GM23338 (cell line): Measurements from ENCODE around the gene RAB3GAP2. TPM values are rescaled to one million over a fixed set of nuclear protein-coding genes. Genes with fewer than 3 reads are reported as not detected.

Experiments
- ATAC-seq: fragments of 200-7000 bp; cut with Tn5 transposase; 3 replicates; pipeline ENCODE4 v1.9.1; 2020
- DNase-seq: peaks from one replicate; pipeline ENCODE4 v3.0.0-alpha.2; 2015; ENCODE audit warnings: low spot score
- H2AFZ ChIP-seq: fragments of 200-600 bp; sonication (generic); 2 replicates; pipeline ENCODE4 v1.8.0; 2016; ENCODE audit warnings: antibody characterized with exemption, mild to moderate bottlenecking, moderate library complexity
- H3F3A ChIP-seq: fragments of 200-600 bp; sonication (generic); replicated peaks from 2 replicates; pipeline ENCODE4 v1.8.0; 2017; ENCODE audit warnings: antibody characterized with exemption, mixed run types, low read depth
- H3K27ac ChIP-seq: fragments of 200-600 bp; sonication (generic); 2 replicates; pipeline ENCODE4 v1.6.1; 2016; ENCODE audit warnings: low read depth
- H3K27me3 ChIP-seq: fragments of 200-600 bp; sonication (generic); 2 replicates; pipeline ENCODE4 v1.8.0; 2016; ENCODE audit warnings: mild to moderate bottlenecking, mixed run types, moderate library complexity; ENCODE audit not compliant: insufficient read depth
- H3K36me3 ChIP-seq: fragments of 200-600 bp; sonication (generic); 2 replicates; pipeline ENCODE4 v1.8.0; 2016; ENCODE audit warnings: mild to moderate bottlenecking; ENCODE audit not compliant: insufficient read depth
- H3K4me1 ChIP-seq: fragments of 200-600 bp; sonication (generic); 2 replicates; pipeline ENCODE4 v1.8.0; 2016; ENCODE audit warnings: mild to moderate bottlenecking, moderate library complexity; ENCODE audit not compliant: insufficient read depth
- H3K4me2 ChIP-seq: fragments of 200-600 bp; sonication (generic); 2 replicates; pipeline ENCODE4 v1.7.1; 2017; ENCODE audit warnings: mixed run types
- H3K4me3 ChIP-seq: fragments of 200-600 bp; sonication (generic); 2 replicates; pipeline ENCODE4 v1.6.1; 2016; ENCODE audit warnings: mixed run types
- H3K79me2 ChIP-seq: fragments of 200-600 bp; sonication (generic); replicated peaks from 2 replicates; pipeline ENCODE4 v1.8.0; 2017; ENCODE audit warnings: mild to moderate bottlenecking; ENCODE audit not compliant: insufficient read depth
- H3K9me2 ChIP-seq: fragments of 200-600 bp; sonication (generic); 2 replicates; pipeline ENCODE4 v1.8.0; 2017; ENCODE audit not compliant: insufficient read depth
- H4K20me1 ChIP-seq: fragments of 200-600 bp; sonication (generic); replicated peaks from 2 replicates; pipeline ENCODE4 v1.8.0; 2017; ENCODE audit warnings: mild to moderate bottlenecking; ENCODE audit not compliant: insufficient read depth
- H3K27ac Mint-ChIP-seq: 2 replicates; pipeline ENCODE4 v1.8.0; 2020; ENCODE audit warnings: inconsistent platforms, mild to moderate bottlenecking, moderate library complexity, mixed read lengths
- H3K27me3 Mint-ChIP-seq: 3 replicates; pipeline ENCODE4 v1.8.0; 2022; ENCODE audit warnings: low read depth, mild to moderate bottlenecking, moderate library complexity, mixed read lengths, inconsistent platforms; ENCODE audit not compliant: insufficient read depth, poor library complexity
- H3K36me3 Mint-ChIP-seq: 3 replicates; pipeline ENCODE4 v1.8.0; 2021; ENCODE audit warnings: low read depth, mild to moderate bottlenecking, inconsistent platforms, moderate library complexity, mixed read lengths
- H3K4me1 Mint-ChIP-seq: 3 replicates; pipeline ENCODE4 v1.8.0; 2020; ENCODE audit warnings: mild to moderate bottlenecking, inconsistent platforms, mixed read lengths
- H3K4me3 Mint-ChIP-seq: 3 replicates; pipeline ENCODE4 v1.8.0; 2021; ENCODE audit warnings: moderate library complexity, mild to moderate bottlenecking, inconsistent platforms, mixed read lengths
- H3K9me3 Mint-ChIP-seq: 3 replicates; pipeline ENCODE4 v1.8.0; 2020; ENCODE audit warnings: moderate library complexity, mild to moderate bottlenecking, inconsistent platforms, mixed read lengths
- CTCF ChIP-seq, 2 experiments: fragments of 200-600 bp in 1 of 2; sonication (generic) in 1 of 2; conservative IDR thresholded peaks; 2 replicates each; pipeline versions ENCODE4 v1.5.1 to v1.6.1; 2016 to 2017; ENCODE audit warnings: antibody characterized with exemption in 2 of 2, low read depth in 2 of 2, mild to moderate bottlenecking in 2 of 2, moderate library complexity in 1 of 2
- EZH2 ChIP-seq: fragments of 200-600 bp; sonication (generic); IDR thresholded peaks from one replicate; pipeline ENCODE4 v1.8.0; 2017; ENCODE audit warnings: antibody characterized with exemption, mild to moderate bottlenecking, low read depth; ENCODE audit not compliant: unreplicated experiment
- EZH2phosphoT487 ChIP-seq: fragments of 200-600 bp; sonication (generic); IDR thresholded peaks from one replicate; pipeline ENCODE4 v1.8.1; 2018; ENCODE audit warnings: antibody characterized with exemption; ENCODE audit not compliant: unreplicated experiment
- JUNB ChIP-seq: IDR thresholded peaks from one replicate; pipeline ENCODE4 v1.6.1; 2016; ENCODE audit warnings: antibody characterized with exemption; ENCODE audit not compliant: unreplicated experiment
- NANOG ChIP-seq: IDR thresholded peaks from 2 replicates; pipeline ENCODE4 v1.6.1; 2016; ENCODE audit warnings: antibody characterized with exemption, borderline replicate concordance
- POLR2AphosphoS5 ChIP-seq: IDR thresholded peaks from 2 replicates; pipeline ENCODE4 v1.6.1; 2016; ENCODE audit warnings: antibody characterized with exemption, low read depth
- STAT1 ChIP-seq: IDR thresholded peaks from one replicate; pipeline ENCODE4 v1.6.1; 2016; ENCODE audit warnings: antibody characterized with exemption; ENCODE audit not compliant: unreplicated experiment
- ZNF331 ChIP-seq: fragments of 250-450 bp; sonication (Bioruptor Pico); IDR thresholded peaks from 2 replicates; pipeline ENCODE4 v1.5.0; 2020; ENCODE audit warnings: low read depth, mild to moderate bottlenecking, moderate library complexity
- ZNF462 ChIP-seq: fragments of 250-450 bp; sonication (Bioruptor Pico); IDR thresholded peaks from 2 replicates; pipeline ENCODE4 v1.5.0; 2020; ENCODE audit warnings: mild to moderate bottlenecking, moderate library complexity
- polyA plus RNA-seq: library from polyadenylated mRNA; unstranded; fragments of >200 nt; fragmentation: Nextera tagmentation; extraction: Ambion mirVana; gene quantifications from 2 replicates; pipeline ENCODE4 v1.2.1, GENCODE V29; 2016
- total RNA-seq: library from RNA; depleted of rRNA; stranded (reverse); fragments of >200 nt; shearing (Covaris generic); gene quantifications from 2 replicates; pipeline ENCODE4 v1.2.3, GENCODE V29; 2014
- TF ChIP-seq, protein P1 (sequence below): IDR thresholded peaks from 2 replicates; pipeline ENCODE4 v1.6.1; 2016; ENCODE audit warnings: antibody characterized with exemption

The RAB3GAP2 gene
- total and polyA plus RNA-seq, 2 experiments from 2014 or later, result 19.4 to 44.6 TPM

- Histone ChIP-seq H3K4me3 (no peak overlapping the region), H3K9me2 (no peaks in the 10 kb centered on the region), H2AFZ (no peak overlapping the region), H3K79me2 (peaks cover 68% of the 10 kb centered on the region), H3K27ac (no peak overlapping the region), H3K4me2 (no peak overlapping the region), H3K27me3 (no peaks in the 10 kb centered on the region), H4K20me1 (no peaks in the 10 kb centered on the region; the same call in 1 of the 2 replicates), H3F3A (no peaks in the 10 kb centered on the region), H3K4me1 (peaks cover 35% of the 10 kb centered on the region), H3K36me3 (no peaks in the 10 kb centered on the region)
- peaks cover 53% of the 10 kb centered on the region for H3K4me1 Mint-ChIP-seq
- DNase-seq, result no peak
- no peak for ATAC-seq
- no peak overlapping the region; the same call in 1 of the 2 replicates for H3K27ac Mint-ChIP-seq
- H3K27me3 Mint-ChIP-seq, result peaks cover 3% of the 10 kb centered on the region
- peaks cover 12% of the 10 kb centered on the region for H3K36me3 Mint-ChIP-seq
- TF ChIP-seq EZH2 (no peak), POLR2AphosphoS5 (no peak), CTCF (conservative IDR thresholded peaks at IDR 0.05; ENCODE audit: low read depth in 2 of 2) (no peak), EZH2phosphoT487 (no peak), NANOG (no peak), ZNF462 (CRISPR knock-in tag) (no peak), JUNB (no peak), STAT1 (no peak), ZNF331 (CRISPR knock-in tag) (no peak)
- TF ChIP-seq, protein P1, sequence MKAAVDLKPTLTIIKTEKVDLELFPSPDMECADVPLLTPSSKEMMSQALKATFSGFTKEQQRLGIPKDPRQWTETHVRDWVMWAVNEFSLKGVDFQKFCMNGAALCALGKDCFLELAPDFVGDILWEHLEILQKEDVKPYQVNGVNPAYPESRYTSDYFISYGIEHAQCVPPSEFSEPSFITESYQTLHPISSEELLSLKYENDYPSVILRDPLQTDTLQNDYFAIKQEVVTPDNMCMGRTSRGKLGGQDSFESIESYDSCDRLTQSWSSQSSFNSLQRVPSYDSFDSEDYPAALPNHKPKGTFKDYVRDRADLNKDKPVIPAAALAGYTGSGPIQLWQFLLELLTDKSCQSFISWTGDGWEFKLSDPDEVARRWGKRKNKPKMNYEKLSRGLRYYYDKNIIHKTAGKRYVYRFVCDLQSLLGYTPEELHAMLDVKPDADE, result no peak
- no peak overlapping the region for H3K4me3 Mint-ChIP-seq
- H3K9me3 Mint-ChIP-seq, result no peaks in the 10 kb centered on the region
These were observed 50.6 kb downstream of the RAB3GAP2 start for GRCh38 chr1:220221670-220222069.
